ENCODE measurements around the gene NSFL1C. TPM values are rescaled to one million over a fixed set of nuclear protein-coding genes. Genes with fewer than 3 reads are reported as not detected.
A peak's percentile ranks its signal among the peaks of the same experiment; 100 is the strongest.

NSFL1C gene
- total and polyA plus RNA-seq, 9 of the 15 experiments (the other 6 are each of a cell fraction or from before 2014, with no cell fraction given): 20.8 to 119 (median 47.0) TPM

- TF ChIP-seq, protein P1, sequence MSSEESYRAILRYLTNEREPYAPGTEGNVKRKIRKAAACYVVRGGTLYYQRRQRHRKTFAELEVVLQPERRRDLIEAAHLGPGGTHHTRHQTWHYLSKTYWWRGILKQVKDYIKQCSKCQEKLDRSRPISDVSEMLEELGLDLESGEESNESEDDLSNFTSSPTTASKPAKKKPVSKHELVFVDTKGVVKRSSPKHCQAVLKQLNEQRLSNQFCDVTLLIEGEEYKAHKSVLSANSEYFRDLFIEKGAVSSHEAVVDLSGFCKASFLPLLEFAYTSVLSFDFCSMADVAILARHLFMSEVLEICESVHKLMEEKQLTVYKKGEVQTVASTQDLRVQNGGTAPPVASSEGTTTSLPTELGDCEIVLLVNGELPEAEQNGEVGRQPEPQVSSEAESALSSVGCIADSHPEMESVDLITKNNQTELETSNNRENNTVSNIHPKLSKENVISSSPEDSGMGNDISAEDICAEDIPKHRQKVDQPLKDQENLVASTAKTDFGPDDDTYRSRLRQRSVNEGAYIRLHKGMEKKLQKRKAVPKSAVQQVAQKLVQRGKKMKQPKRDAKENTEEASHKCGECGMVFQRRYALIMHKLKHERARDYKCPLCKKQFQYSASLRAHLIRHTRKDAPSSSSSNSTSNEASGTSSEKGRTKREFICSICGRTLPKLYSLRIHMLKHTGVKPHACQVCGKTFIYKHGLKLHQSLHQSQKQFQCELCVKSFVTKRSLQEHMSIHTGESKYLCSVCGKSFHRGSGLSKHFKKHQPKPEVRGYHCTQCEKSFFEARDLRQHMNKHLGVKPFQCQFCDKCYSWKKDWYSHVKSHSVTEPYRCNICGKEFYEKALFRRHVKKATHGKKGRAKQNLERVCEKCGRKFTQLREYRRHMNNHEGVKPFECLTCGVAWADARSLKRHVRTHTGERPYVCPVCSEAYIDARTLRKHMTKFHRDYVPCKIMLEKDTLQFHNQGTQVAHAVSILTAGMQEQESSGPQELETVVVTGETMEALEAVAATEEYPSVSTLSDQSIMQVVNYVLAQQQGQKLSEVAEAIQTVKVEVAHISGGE (CRISPR knock-in tag; IDR thresholded peaks at IDR 0.05): peak in 1 of 3 experiments; percentile 85; a peak in 2 of 6 replicates
- TF ChIP-seq SRSF9 (IDR thresholded peaks at IDR 0.05; ENCODE audit: borderline replicate concordance, low read depth, low read length): no peak
- peak; percentile 55; the same call in 1 of the 2 replicates for TF ChIP-seq ATF7 (IDR thresholded peaks at IDR 0.05)
- TF ChIP-seq LCOR (CRISPR knock-in tag; IDR thresholded peaks at IDR 0.05): 0 out of 2 replicates have a peak, but pooled peaks have one; percentile 36
- 0 out of 2 replicates have a peak, but pooled peaks have one; percentile 34 for TF ChIP-seq ZNF592 (IDR thresholded peaks at IDR 0.05)
- 0 out of 2 replicates have a peak, but pooled peaks have one; percentile 35 for TF ChIP-seq CTBP1 (IDR thresholded peaks at IDR 0.05; ENCODE audit: borderline replicate concordance)
- no peak for TF ChIP-seq ZNF224 (CRISPR knock-in tag; IDR thresholded peaks at IDR 0.05)
- TF ChIP-seq FOS (IDR thresholded peaks at IDR 0.05; ENCODE audit: extremely low read depth, insufficient read length): no peak
- TF ChIP-seq CREM (IDR thresholded peaks at IDR 0.05; ENCODE audit: low read depth): peak; percentile 75
- no peak for TF ChIP-seq PTRF (tag; IDR thresholded peaks at IDR 0.05)
- TF ChIP-seq CREB1 (IDR thresholded peaks at IDR 0.05): peak; percentile 16; the same call in 1 of the 2 replicates
- no peak for TF ChIP-seq CREB1 (CRISPR knock-in tag; IDR thresholded peaks at IDR 0.05)
- no peak for TF ChIP-seq NR3C1 (CRISPR knock-in tag; IDR thresholded peaks at IDR 0.05)
- TF ChIP-seq XRCC4 (IDR thresholded peaks at IDR 0.05; ENCODE audit: extremely low read depth, insufficient read depth, insufficient read length): no peak
- no peak for TF ChIP-seq FOXO4 (CRISPR knock-in tag; IDR thresholded peaks at IDR 0.05)
- TF ChIP-seq GTF2A2 (tag; IDR thresholded peaks at IDR 0.05): no peak
- peak; percentile 86; the same call in 1 of the 2 replicates for TF ChIP-seq STAG1 (CRISPR knock-in tag; IDR thresholded peaks at IDR 0.05; ENCODE audit: borderline replicate concordance)
- TF ChIP-seq ZNF184 (CRISPR knock-in tag; IDR thresholded peaks at IDR 0.05): no peak
- TF ChIP-seq NR2C1 (IDR thresholded peaks at IDR 0.05): no peak
- TF ChIP-seq NR2C1 (tag; IDR thresholded peaks at IDR 0.05): no peak
These were observed 37.0 kb upstream of the NSFL1C start (continued) for GRCh38 chr20:1503564-1504227.
